ENCODE measurements around the gene PALD1.
"Not testable (repeated sequence)": the region's sequence is repeated elsewhere in the genome, so short reads cannot be mapped to it uniquely, and the experiment has no call there.

PALD1 gene

GRCh38 chr10:70568781-70569495 lies 90.4 kb downstream of the PALD1 start:
- in situ Hi-C loops (cut with HindIII; ENCODE audit: low sequenced_read_pairs): no loop called here

GRCh38 chr10:70571236-70571635 lies 92.7 kb downstream of the PALD1 start:
- in situ Hi-C loops (cut with HindIII; ENCODE audit: low sequenced_read_pairs): no loop called here

- in situ Hi-C loops (cut with HindIII; ENCODE audit: low sequenced_read_pairs): no loop called here
These were observed 93.3 kb downstream of the PALD1 start for GRCh38 chr10:70571636-70572439.

GRCh38 chr10:70573599-70574506 lies 95.3 kb downstream of the PALD1 start:
- in situ Hi-C loops (cut with HindIII; ENCODE audit: low sequenced_read_pairs): no loop called here

- in situ Hi-C loops (cut with HindIII; ENCODE audit: low sequenced_read_pairs): no loop called here
These were observed 96.9 kb downstream of the PALD1 start for GRCh38 chr10:70575486-70575873.

GRCh38 chr10:70575874-70576802 lies 97.6 kb downstream of the PALD1 start:
- in situ Hi-C loops (cut with HindIII; ENCODE audit: low sequenced_read_pairs): no loop called here

- in situ Hi-C loops (cut with HindIII; ENCODE audit: low sequenced_read_pairs): no loop called here
These were observed 98.4 kb downstream of the PALD1 start for GRCh38 chr10:70576803-70577517.

GRCh38 chr10:70578371-70578947 lies 99.9 kb downstream of the PALD1 start:
- in situ Hi-C loops (cut with HindIII; ENCODE audit: low sequenced_read_pairs): no loop called here

- in situ Hi-C loops (cut with HindIII; ENCODE audit: low sequenced_read_pairs): no loop called here
These were observed 100.9 kb downstream of the PALD1 start for GRCh38 chr10:70579234-70580002.

- in situ Hi-C loops (cut with HindIII; ENCODE audit: low sequenced_read_pairs): not testable (repeated sequence)
These were observed 102.6 kb downstream of the PALD1 start for GRCh38 chr10:70581176-70581575.

GRCh38 chr10:70582793-70583668 lies 104.5 kb downstream of the PALD1 start:
- in situ Hi-C loops (cut with HindIII; ENCODE audit: low sequenced_read_pairs): no loop called here

- in situ Hi-C loops (cut with HindIII; ENCODE audit: low sequenced_read_pairs): no loop called here
These were observed 105.1 kb downstream of the PALD1 start for GRCh38 chr10:70583669-70584037.

- in situ Hi-C loops (cut with HindIII; ENCODE audit: low sequenced_read_pairs): no loop called here
These were observed 105.8 kb downstream of the PALD1 start for GRCh38 chr10:70584366-70584765.

- in situ Hi-C loops (cut with HindIII; ENCODE audit: low sequenced_read_pairs): no loop called here
These were observed 106.5 kb downstream of the PALD1 start for GRCh38 chr10:70584909-70585544.

- in situ Hi-C loops (cut with HindIII; ENCODE audit: low sequenced_read_pairs): no loop called here
These were observed 107.1 kb downstream of the PALD1 start for GRCh38 chr10:70585578-70586169.

GRCh38 chr10:70586348-70586930 lies 107.9 kb downstream of the PALD1 start:
- in situ Hi-C loops (cut with HindIII; ENCODE audit: low sequenced_read_pairs): no loop called here
